Breast epithelium (tissue), 4 donors: ENCODE measurements around the gene UBE2E1. TPM values are rescaled to one million over a fixed set of nuclear protein-coding genes. Genes with fewer than 3 reads are reported as not detected.
"Not testable (repeated sequence)": the region's sequence is repeated elsewhere in the genome, so short reads cannot be mapped to it uniquely, and the experiment has no call there.

Experiments used
- DNase-seq, 2 donors: peaks; one replicate each; pipeline ENCODE4 v3.0.0-alpha.2; 2019; ENCODE audit warnings: low spot score in 2 of 2
- H3K27ac ChIP-seq, 2 donors: fragments of 200-600 bp; sonication (generic) in 1 of 2; one replicate each; pipeline ENCODE4 v1.5.1; 2016 to 2019; ENCODE audit warnings: mild to moderate bottlenecking in 1 of 2
- H3K27me3 ChIP-seq, 2 donors: fragments of 200-600 bp; sonication (generic) in 1 of 2; one replicate each; pipeline versions ENCODE4 v1.5.1 to v1.6.0; 2017 to 2019; ENCODE audit warnings: control low read depth in 1 of 2, mild to moderate bottlenecking in 1 of 2
- H3K36me3 ChIP-seq: fragments of 200-600 bp; one replicate; pipeline ENCODE4 v1.5.1; 2019
- H3K4me1 ChIP-seq, 2 donors: fragments of 200-600 bp; sonication (generic); one replicate each; pipeline ENCODE4 v1.5.1; 2016 to 2019; ENCODE audit warnings: control low read depth in 1 of 2
- H3K4me3 ChIP-seq, 3 donors: fragments of 200-600 bp; sonication (generic); 1 replicate in 2 of 3; 2 replicates in 1 of 3; pipeline ENCODE4 v1.5.1; 2016 to 2019; ENCODE audit warnings: mild to moderate bottlenecking in 3 of 3, moderate library complexity in 2 of 3
- H3K9me3 ChIP-seq, 2 donors: fragments of 200-600 bp; sonication (generic) in 1 of 2; one replicate each; pipeline ENCODE4 v1.5.1; 2016 to 2019; ENCODE audit warnings: control low read depth in 1 of 2
- POLR2A ChIP-seq: fragments of 450-650 bp; IDR thresholded peaks from one replicate; pipeline ENCODE4 v1.6.1; 2016; ENCODE audit warnings: antibody characterized with exemption, mild to moderate bottlenecking, moderate library complexity
- POLR2AphosphoS5 ChIP-seq, 3 donors: sonication (generic); formaldehyde crosslinking; IDR thresholded peaks; one replicate each; pipeline ENCODE4 v1.6.1; 2017; ENCODE audit warnings: antibody characterized with exemption in 3 of 3
- intact Hi-C: fragments of 100-400 bp; cut with DNase I; formaldehyde crosslinking; loops from one replicate; pipeline ENCODE4 v1.15.1; 2023; ENCODE audit warnings: low total_unique reads
- total RNA-seq, 3 donors: library from RNA; depleted of rRNA; stranded (reverse); fragments of >200 nt; gene quantifications; one replicate each; pipeline ENCODE4 v1.1.0, GENCODE V29; 2016
- TF ChIP-seq, protein P1 (sequence below), 3 donors: fragments of 450-650 bp; IDR thresholded peaks; one replicate each; pipeline ENCODE4 v1.5.1; 2016 to 2017; ENCODE audit warnings: antibody characterized with exemption in 3 of 3, mild to moderate bottlenecking in 3 of 3, moderate library complexity in 3 of 3

UBE2E1 gene
- total RNA-seq, 3 donors from 2014 or later, result 86.4 to 127 (median 111) TPM

DNA sequence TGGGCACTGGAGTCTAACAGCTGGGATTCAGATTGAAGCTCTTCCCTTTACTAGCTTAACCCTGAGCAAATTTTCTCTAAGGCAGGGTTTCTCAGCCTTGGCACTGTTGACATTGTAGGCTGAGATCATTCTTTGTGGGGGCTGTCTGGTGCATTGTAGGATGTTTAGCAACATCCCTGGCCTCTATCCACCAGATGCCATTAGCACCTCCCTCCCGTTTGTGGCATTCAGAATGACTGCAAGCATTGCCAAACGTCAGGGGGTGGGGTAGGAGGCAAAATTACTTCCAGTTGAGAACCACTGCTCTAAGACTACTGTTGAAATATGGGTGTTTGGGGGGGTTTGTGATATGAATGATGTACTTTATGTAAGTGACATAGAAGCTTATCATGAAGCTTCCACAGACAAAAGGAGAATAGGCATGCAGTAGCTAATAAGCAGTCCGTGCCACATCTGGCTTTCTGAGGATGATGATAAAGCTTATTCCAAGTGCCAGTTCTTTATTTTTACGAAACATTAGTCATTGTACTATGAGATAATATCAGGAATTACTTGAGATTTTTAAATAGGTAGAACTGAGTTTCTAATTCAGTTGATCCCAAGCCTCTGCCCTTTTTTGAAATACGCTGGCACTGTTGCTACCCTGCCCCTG, 71.7 kb downstream of the UBE2E1 start:
- no peak for DNase-seq
- peaks cover 0 to 10% of the 10 kb centered on the region in 2 donors for H3K4me1 ChIP-seq
- H3K27ac ChIP-seq, result peak overlapping the region in 1 of 2 donors; percentile 3
- H3K9me3 ChIP-seq, result no peaks in the 10 kb centered on the region
- H3K36me3 ChIP-seq, result no peaks in the 10 kb centered on the region
- no peaks in the 10 kb centered on the region for H3K27me3 ChIP-seq
- TF ChIP-seq POLR2AphosphoS5 (IDR thresholded peaks at IDR 0.05) (no peak), POLR2A (no peak)
- TF ChIP-seq, protein P1, sequence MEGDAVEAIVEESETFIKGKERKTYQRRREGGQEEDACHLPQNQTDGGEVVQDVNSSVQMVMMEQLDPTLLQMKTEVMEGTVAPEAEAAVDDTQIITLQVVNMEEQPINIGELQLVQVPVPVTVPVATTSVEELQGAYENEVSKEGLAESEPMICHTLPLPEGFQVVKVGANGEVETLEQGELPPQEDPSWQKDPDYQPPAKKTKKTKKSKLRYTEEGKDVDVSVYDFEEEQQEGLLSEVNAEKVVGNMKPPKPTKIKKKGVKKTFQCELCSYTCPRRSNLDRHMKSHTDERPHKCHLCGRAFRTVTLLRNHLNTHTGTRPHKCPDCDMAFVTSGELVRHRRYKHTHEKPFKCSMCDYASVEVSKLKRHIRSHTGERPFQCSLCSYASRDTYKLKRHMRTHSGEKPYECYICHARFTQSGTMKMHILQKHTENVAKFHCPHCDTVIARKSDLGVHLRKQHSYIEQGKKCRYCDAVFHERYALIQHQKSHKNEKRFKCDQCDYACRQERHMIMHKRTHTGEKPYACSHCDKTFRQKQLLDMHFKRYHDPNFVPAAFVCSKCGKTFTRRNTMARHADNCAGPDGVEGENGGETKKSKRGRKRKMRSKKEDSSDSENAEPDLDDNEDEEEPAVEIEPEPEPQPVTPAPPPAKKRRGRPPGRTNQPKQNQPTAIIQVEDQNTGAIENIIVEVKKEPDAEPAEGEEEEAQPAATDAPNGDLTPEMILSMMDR (IDR thresholded peaks at IDR 0.05), result no peak
- intact Hi-C loops, result no loop called here
- H3K4me3 ChIP-seq, result no peak overlapping the region

DNA sequence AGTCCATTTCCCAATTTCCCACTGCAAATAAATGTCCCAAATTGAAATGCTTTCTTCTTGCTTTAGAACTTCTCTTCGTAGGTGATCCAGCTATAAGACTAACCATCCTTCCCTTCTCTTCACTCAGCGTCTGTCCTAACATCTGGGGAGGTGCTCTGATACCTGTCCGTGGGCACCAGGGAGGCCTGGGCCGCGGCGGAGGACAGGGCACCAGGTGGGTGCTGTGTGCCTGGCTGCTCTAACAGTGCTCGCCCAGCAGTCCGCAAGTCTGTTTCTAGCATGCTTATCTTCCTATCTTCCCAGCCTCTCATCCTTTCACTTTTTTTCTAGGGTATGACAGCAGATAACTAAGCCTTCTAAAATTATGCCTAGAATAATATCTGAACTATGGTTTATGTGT, 73.7 kb downstream of the UBE2E1 start:
- Histone ChIP-seq H3K27ac (no peak overlapping the region), H3K4me3 (no peak overlapping the region), H3K27me3 (no peaks in the 10 kb centered on the region), H3K9me3 (no peaks in the 10 kb centered on the region), H3K36me3 (no peaks in the 10 kb centered on the region), H3K4me1 (peaks cover 0 to 10% of the 10 kb centered on the region in 2 donors)
- intact Hi-C loops, result no loop called here
- DNase-seq, result no peak
- TF ChIP-seq POLR2AphosphoS5 (IDR thresholded peaks at IDR 0.05) (no peak), POLR2A (no peak)
- TF ChIP-seq, protein P1 (IDR thresholded peaks at IDR 0.05), result no peak

DNA sequence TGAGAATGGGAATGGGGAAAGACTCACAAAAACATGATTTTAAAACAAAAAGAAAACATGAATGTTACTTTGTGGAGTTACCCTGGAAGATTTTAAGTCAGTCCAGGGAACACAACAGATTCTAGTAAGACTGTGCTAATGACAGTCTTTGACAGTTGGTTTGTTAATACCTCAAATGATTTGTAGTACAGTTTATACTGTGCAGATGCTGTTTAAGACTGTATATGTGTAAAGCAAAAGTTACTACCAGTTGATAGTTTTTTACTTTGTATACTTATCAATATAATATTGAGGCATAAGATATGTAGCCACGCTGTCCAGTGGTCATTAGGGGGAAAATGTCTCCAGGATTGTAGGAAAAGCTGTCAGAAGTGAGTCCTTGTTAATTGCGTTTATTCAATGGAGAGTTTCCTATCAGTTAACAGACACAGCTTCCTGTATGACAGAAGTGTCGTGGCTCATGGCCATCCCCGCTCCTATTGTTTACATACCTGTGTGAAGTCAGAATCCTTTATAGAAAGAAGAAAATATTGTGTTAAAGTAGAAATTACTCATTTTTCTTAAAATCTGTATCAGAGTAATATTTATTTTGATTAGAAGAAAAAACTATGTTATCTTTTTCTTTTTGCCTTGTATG, 75.1 kb downstream of the UBE2E1 start:
- no peaks in the 10 kb centered on the region for H3K36me3 ChIP-seq
- DNase-seq, result no peak
- intact Hi-C loops, result no loop called here
- no peaks in the 10 kb centered on the region for H3K9me3 ChIP-seq
- TF ChIP-seq, protein P1 (IDR thresholded peaks at IDR 0.05), result no peak
- TF ChIP-seq POLR2AphosphoS5 (IDR thresholded peaks at IDR 0.05), result no peak
- no peak for TF ChIP-seq POLR2A
- peak overlapping the region in 1 of 2 donors; percentile 5 for H3K27ac ChIP-seq
- peaks cover 0 to 10% of the 10 kb centered on the region in 2 donors for H3K4me1 ChIP-seq
- no peaks in the 10 kb centered on the region for H3K27me3 ChIP-seq
- H3K4me3 ChIP-seq, result no peak overlapping the region

DNA sequence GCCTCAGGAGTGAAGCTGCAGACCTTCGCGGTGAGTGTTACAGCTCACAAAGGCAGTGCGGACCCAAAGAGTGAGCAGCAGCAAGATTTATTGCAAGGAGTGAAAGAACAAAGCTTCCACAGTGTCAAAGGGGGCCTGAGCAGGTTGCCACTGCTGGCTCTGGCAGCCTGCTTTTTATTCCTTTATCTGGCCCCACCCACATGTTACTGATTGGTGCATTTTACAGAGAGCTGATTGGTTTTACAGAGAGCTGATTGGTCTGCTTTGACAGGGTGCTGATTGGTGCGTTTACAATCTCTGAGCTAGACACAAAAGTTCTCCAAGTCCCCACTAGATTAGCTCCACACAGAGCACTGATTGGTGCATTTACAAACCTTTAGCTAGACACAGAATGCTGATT, 76.2 kb downstream of the UBE2E1 start:
- H3K4me1 ChIP-seq, H3K36me3 ChIP-seq, H3K4me3 ChIP-seq, H3K9me3 ChIP-seq, H3K27ac ChIP-seq, H3K27me3 ChIP-seq, intact Hi-C loops, DNase-seq: not testable (repeated sequence)

DNA sequence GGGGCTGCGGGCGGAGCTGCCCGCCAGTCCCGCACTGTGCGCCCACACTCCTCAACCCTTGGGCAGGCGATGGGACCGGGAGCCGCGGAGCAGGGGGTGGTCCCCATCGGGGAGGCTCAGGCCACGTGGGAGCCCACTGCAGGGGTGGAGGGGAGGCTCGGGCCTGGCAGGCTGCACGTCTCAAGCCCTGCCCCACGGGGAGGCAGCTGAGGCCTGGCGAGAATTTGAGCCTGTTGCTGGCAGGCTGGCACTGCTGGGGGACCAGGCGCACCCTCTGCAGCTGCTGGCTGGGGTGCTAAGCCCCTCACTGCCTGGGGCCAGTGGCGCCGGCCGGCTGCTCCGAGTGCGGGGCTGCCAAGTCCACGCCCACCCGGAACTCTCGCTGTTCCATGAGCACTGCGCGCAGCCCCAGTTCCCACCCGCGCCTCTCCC, 76.7 kb downstream of the UBE2E1 start:
- TF ChIP-seq POLR2A (no peak), POLR2AphosphoS5 (IDR thresholded peaks at IDR 0.05) (no peak)
- TF ChIP-seq, protein P1 (IDR thresholded peaks at IDR 0.05), result no peak
- H3K4me3 ChIP-seq, result no peak overlapping the region
- no peak for DNase-seq
- H3K27me3 ChIP-seq, result no peaks in the 10 kb centered on the region
- no peaks in the 10 kb centered on the region for H3K9me3 ChIP-seq
- intact Hi-C loops, result no loop called here
- H3K27ac ChIP-seq, result no peak overlapping the region
- H3K36me3 ChIP-seq, result no peaks in the 10 kb centered on the region
- no peaks in the 10 kb centered on the region for H3K4me1 ChIP-seq
